GM18502 (cell line): ENCODE results near the gene SMC2.
A peak's percentile ranks its signal among the peaks of the same experiment; 100 is the strongest.

Source experiments
- ATAC-seq: cut with Tn5 transposase; IDR thresholded peaks from one replicate; pipeline ENCODE4 v1.9.1; 2021; ENCODE audit warnings: mild to moderate bottlenecking; ENCODE audit not compliant: unreplicated experiment, poor library complexity

The SMC2 gene

DNA sequence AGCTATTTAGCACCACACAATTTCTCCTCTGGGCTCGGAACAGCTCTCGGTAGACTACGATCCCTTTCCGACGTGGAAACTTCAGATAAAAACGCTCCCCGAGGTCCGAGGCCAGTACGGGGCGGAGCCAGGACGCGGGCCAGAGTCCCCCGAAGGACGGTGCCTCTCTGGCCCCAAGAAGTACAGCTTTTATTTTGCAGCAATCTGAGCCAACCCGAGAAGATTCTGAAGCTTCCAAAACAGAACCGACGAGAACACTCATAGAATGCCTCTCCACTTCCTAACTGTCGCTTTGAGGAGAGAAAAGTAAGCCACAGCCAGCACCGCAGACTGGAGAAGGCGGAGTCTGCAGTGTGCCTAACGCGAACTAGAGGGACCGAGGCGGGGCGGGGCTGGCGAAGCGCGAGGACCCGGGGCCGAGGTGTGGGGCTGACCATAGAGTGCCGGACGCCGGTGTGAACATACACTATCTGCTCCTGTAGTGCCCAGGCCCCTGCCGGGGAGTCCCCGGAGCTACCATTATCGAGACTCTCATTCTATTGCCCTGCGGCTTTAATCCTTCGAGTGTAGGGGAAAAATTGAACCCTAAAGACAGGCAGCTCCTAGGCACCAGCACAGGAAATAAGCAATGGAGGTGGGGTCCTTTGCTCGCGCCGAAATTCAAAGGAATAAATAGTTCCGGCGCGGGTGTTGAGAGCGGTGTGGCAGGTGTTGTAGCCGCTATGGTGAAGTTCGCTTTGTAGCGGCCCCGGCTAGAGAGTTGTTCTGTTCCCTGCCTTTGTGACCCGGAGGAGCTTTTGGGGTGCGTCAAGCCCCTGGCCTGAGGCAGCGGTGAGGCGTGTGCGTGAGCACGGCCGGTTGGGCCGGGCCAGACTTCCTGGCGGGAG, at the start of gene SMC2:
Gene SMC2 (plus strand): TSS at position 663 of the 887 bp plus-strand sequence. CDS start 1,076 bp downstream, outside the sequence.
- peak; percentile 87 for ATAC-seq

DNA sequence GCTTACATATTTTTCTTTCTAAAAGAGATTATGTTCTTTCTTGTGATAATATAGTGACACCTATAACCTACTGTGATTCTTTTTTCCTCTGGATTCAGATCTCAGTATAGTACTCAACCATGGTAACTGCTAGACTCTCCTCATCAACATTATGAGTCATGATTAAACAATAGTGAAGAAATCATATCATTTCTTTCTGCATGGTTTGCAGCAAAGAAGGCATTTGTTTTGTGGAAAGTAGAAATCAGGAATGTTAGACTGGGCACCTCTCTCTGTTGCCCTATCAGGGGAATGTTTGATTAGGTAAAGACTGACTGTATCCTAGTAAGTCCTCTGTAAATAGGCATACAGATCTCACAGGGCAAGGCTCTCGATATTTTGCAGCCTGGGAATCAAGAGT, 25.6 kb upstream of the SMC2 start:
- no peak for ATAC-seq

DNA sequence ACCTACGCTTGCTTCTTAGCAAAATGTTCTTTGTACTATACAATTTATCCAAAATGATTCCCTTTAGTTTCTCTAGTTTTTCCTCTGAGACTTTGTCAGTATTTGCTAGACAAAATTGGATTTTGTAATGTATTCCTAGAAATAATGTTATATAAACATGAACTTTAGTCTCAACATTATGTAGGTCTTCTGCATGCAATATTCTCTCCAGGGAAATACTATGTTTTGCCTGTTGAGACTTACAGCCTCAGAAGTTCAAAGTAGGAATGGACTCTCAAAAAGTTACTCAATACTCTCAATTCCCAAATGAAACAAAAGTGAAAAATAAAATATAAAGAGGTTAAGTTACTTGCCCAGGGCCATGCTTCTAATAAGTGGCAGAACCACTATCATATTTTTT, 24.8 kb upstream of the SMC2 start:
- no peak for ATAC-seq

DNA sequence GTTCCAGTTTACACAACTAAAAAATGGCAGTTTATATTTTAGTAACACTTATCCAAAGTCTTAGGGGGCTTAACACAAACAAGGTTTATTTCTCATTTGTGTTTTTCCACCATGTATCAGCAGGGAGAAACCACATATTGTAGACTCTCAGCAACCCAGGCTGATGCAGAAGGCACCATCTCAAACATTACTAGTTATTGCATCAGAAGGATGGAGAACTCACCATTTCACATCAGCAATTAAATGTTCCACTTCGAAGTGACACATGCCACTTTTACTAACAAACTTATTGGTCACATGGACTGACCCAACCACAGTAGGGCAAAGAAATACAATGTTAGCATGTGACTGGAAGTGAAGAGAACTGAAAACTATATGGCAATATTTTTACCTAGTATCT, 22.5 kb upstream of the SMC2 start:
- no peak for ATAC-seq

DNA sequence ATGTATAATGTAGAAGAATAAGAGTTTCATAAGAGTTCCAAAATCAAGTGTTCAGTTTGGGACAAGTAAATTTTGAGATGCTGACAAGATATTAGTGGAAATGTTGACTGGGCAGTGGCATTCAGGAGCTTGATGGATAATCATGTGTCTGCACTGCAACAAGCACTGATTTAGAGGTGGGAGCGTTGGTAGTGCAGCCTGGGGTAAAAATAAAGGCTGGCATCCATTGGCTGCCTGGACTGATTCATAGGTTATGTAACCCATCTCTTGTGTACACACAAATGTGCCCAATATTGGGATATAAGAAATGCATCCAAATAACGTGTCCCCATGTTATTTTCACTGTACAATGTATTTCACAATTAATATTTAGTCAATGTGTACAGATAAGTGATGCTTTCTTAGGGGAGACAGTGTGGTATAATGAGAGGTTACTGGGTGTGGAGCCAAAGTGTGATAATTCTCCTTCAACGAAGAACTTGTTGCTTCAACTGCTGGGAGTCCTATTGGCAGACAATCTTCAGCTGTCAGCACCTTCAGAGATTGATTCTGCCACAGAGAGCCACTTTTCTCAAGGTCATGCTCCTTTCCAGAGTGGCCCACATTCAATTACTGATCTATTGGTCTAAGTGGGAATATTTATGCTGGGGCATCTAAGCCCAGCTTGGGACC, 20.9 kb upstream of the SMC2 start:
- ATAC-seq, result no peak

DNA sequence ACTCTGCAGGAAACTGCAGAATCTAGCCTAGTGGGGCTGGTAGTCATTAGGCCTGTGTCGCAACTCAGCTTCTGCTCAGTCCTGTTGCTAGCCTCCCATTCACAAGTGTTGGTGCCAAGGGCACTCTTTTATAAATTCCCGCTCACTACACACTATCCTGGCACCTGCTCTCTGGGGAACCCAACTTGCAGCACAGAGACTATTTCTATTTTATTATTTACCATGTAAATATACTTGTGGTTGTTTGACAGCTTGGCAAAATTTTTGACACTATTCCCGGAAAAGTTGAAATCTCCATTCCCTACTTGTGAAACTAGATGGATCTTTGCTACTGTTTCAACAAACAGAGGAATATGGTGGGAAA, 20.4 kb upstream of the SMC2 start:
- no peak for ATAC-seq

DNA sequence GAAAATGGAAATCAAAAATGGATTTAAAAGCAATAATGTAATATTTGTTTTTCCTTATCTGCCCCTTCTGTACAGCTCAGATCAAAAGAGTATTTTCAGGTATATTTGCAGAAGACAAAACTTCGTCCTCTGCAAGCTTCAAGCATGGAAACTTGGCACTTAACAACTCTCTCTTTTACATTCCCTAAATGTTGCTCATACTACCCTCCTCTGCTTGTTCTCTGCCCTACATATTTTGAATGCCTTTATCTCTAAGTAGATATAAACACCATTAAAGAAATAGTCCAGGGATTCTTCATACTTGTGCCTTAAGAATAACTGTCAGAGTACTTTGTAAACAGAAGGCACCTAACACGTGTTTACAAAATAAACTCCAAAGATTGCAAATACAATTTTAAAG, 19.2 kb upstream of the SMC2 start:
- no peak for ATAC-seq

DNA sequence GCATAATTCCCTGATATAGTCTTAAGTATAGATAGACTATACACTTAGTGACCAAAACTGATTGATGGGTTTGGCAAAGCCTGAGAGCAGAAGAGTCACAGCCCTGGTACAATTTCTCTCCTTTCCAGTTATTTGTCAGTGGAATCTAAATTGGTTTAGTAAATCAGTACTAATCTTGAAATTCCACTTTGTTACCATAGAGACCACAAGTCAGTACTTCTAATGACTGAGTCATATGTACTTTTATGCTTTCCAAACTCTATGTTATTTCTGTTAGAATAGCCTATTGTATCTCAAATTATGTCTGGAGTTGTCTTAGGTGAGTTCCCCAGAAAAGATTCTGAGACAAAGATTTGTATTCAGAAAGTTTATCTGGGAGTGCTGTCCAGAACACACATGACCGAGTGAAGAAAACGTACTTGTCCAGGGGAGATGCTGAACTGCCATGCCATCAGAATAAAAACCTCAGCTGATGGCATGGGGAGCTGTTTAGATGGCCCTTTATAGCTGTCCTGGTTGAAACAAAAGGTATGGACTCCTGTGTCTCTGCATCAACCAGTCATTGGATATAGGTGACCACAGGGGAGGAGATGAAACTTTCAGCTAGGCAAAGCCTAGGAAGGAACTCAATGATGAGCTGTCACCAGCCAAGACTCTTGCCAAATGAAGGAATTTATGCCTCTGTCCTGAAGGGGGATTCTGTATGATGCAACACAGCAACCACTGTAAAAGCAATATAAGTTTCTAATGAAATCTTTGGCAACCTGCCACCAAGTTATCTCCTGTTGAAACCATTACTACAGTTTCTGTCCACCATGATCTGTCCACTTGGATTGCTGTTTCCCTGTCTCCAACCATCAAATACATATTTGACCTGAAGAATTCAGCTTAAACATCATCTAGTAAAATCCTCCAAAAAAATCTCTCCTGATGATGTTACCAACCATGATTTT, 18.0 kb upstream of the SMC2 start:
- no peak for ATAC-seq

DNA sequence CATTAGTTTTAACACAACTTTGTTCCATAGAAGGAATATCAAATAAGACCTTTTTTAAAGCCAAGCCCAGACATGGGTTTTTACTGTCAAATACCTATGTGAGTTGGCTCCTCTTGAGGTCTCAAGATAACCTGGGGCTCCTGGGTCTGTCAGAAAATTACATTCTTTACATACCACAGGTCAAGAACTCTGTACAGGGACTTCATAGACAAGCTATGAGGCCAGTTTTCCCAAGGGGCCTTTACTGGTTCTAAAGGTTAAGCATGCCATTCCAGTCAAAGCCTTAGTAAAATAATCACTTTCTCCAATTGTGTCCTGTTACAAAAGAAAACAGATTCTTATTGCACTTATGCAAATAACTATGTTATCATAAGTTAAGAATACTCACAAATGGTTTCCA, 15.5 kb upstream of the SMC2 start:
- ATAC-seq, result no peak

DNA sequence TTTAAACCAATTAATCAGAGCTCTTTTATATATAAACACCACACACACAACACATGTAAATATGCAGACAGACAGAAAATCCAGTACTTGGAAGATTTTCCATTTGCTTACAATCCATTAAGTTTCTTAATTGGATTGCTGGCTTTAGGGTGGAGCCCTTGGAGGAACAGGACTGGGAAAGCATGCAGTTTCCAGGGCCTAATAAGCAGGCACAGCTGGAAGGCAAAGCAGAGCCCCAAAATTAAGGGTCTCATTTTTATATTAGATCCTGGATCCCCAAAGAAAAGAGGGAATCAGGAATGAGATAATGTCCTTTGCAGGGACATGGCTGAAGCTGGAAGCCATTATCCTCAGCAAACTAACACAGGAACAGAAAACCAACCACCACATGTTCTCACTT, 13.1 kb upstream of the SMC2 start:
- no peak for ATAC-seq

DNA sequence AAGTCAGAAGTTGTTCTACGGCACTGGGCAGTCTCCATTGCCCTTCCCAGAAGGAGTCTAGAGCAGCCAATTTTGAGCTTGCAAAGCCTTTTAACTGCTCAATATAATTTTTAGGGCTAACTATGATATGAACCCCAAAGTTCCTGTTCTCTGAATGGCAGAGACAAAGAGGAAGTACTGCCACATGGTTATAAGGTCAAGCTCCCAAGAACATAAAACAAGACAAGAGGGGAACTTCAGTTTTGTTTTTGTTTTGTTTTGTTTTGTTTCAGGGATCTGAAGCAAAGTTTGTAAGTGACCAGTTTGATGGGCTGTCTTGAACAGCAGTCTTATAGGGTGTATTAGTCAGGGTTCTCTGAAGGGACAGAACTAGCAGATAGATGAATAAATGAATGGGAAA, 11.9 kb upstream of the SMC2 start:
- no peak for ATAC-seq

DNA sequence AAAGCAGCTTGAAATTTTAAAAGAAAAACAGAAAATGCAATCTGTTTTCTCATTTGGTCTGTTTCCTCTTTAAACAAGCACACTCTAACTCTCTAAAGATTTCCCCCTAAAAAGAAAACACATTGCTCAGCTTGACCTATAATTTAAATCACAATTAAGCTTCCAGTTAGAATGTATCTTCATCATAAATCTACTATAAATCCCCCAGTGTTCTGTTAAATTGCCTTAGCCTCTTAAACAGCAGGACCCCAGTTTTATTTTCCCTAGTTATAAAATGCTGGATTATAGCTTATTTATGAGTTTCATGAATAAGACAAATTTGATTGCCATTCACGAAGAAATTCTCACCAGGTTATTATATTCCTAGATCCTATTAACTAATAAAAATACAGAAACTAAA, 8.6 kb upstream of the SMC2 start:
- ATAC-seq, result no peak

DNA sequence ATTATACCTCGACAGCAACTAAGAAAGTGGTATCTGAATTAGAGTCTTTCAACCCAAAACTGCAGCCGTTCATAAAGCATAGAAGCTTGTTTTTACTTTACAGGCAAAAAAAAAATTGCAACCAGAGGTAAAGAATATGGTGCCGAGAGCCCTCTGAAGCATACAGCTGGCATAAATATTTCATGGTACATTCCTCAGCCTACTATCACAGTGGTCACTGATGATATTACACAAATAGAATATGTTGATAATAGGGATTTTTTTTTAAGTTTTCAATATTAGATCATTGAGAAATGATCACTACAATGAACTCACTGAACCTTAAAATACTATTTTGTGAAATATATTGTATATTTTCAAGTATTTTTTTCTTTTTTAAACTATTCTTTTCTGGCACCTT, 6.2 kb upstream of the SMC2 start:
- no peak for ATAC-seq

DNA sequence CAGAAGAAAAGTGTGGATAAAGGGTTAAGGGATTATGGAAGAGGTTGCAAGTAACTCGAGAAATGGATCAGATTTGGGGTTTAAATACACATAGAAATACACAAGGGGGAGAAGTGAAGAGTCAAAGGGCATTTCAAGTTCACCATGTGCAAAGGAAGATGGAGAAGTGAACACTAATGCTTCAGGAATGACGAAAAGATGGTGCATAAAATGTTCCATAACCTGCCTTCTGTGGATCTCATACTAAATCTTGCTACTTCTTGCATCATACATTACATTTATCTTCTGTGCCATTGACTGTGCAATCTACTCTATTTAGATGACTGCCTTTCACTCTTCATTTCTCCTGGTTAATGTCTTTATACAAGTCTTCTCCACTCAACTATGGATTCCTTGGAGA, 5.7 kb upstream of the SMC2 start:
- ATAC-seq, result no peak

DNA sequence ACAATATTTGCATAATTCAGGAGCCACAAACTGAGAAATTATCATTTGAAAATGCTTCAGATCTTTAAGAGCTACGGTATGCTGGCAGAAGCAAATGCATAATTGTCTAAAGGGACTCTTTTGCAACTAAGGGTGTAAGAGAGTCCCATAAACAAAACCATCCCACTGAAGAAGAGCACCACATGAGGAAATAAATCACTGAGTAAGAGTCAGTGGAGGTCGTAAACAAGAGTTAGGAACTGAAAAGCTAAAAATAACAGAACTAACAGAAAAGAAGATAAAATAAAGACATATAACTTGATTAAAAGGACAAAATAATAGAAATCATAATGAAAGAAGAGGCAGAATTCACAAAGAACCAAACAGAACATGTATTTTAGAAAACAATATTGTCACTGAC, 3.5 kb upstream of the SMC2 start:
- no peak for ATAC-seq

DNA sequence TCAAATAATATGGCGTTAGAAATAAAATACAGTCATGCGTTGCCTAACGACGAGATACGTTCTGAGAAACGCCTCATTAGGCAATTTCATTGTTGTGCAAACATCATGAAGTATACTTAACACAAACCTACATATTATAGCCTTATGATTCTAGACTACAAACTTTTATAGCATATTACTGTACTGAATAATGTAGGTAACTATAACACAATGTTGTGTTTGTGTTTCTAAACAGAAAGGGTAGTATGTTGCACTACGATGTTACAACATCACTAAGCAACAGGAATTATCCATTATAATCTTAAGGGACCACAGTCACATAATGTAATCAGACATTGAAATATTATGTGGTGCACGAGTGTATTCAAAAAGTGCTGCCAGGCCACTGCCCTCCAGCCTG, 3.0 kb upstream of the SMC2 start:
- ATAC-seq, result no peak

DNA sequence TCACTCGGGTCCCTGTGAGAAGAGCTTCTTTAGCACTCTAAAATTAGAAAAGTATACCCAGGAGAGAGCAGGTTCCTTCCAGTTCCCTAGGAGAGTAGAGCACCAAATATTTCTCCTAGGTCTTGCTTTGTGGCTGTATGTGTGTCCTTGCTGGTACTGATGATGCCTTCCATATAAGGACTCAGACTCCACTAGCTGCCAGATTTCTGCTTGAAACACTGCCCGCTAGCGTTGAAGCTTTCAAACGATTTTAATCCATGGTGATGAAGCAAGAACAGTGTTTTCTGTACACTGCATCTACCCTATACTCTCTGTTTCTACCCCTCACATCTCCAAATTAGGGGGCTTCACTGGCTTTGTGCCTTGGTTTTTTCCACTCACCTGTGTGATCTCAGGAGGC, 2.4 kb upstream of the SMC2 start:
- ATAC-seq, result peak; percentile 45

DNA sequence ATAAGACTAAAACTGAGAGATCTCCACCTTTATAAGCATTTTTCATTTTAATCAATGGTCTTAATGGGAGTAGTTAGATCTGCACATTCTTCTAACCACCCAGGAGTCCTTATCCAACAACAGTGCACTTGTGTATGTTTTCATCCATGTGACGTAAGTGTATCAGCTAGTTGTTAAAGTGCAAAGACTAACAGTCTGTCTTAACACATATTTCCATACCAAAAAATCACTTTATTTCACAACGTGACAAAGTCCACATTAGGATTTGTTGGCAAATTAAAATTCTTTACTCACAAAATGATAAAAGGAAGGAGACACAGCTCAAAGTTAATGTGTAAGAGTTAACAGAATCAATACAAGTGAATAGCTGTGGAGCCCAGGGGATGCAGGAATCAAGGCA, 1.9 kb upstream of the SMC2 start:
- ATAC-seq, result no peak

DNA sequence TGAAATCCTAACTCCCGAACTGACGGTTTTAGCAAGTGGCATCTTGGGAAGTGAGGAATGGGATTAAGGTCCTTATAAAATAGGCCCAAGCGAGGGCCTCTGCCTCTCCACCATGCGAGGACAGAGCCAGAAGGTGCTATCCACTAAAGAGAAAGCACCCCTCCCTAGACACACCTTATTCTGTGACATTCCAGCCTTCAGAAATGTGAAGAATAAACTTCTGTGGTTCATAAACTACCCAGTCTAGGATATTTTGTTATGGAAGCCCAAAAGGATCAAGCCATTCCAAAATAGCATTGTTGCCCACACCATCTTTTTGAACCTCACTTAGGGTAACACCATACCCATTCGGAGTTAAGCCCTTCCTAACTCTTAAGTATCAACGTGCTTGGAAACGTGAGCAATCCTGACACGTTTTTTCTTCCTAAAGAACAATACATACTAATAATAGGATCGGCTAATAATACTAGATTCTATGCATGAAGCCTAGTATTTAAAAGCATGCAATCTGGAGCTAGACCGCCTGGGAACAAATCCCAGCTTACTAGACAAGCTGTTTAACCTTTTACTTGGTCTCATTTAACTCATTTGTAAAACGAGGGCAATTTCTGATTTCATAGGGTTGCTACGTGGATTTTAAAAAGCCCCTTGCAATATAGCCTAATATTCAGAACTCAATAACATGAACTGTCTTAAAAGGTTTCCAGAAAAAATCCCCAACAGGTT, 1.1 kb upstream of the SMC2 start:
- no peak for ATAC-seq

DNA sequence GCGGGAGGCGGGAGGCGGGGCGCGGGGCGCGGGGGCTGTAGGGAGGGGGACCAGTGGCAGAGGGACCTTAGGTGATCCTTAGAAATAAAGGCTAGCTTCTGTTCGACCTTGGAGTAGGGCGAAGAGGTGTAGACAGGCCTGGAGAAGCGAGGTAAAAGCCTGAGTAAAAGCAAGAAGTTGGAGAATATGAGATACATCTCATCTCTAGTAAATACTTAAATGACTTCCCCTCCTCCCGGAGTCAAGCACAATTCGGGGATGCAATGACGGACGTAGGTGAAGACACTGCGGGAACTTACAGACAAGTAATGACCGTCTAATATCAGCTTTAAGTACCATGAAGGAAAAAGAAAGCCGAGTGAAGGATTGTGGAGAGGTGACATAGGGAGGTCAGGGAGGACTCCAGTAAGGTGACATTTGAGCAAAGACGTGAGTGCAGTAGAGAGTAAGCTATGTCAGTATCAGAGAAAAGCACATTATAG, 466 bp downstream of the SMC2 start:
- peak; percentile 4 for ATAC-seq
